PC-9 (cell line): Measurements from ENCODE around the gene CLUH. TPM values are rescaled to one million over a fixed set of nuclear protein-coding genes. Genes with fewer than 3 reads are reported as not detected.

Source experiments
- BruUV-seq: library from RNA; stranded (reverse); fragments of 400-500 nt; replicated peaks from 2 replicates; lab custom pipeline; 2021; lab: Mats Ljungman, UMichigan
- CTCF ChIA-PET: fragments of 300-600 bp; sonication (Branson Sonifier 250); formaldehyde crosslinking; loops from one replicate; lab custom pipeline; 2022; ENCODE audit warnings: antibody characterized with exemption; lab: Charles Lee
- POLR2A ChIA-PET: fragments of 300-600 bp; sonication (Branson Sonifier 250); formaldehyde crosslinking; loops from one replicate; lab custom pipeline; 2022; ENCODE audit warnings: antibody characterized with exemption; ENCODE audit not compliant: unreplicated experiment; lab: Charles Lee
- DNase-seq, 2 experiments: peaks; one replicate each; pipeline versions ENCODE4 v3.0.0 to v3.0.0-alpha.2; 2015 to 2022; ENCODE audit warnings: mixed read lengths in 1 of 2
- H2AFZ ChIP-seq: fragments of 200-600 bp; sonication (generic); 2 replicates; pipeline ENCODE4 v1.8.1; 2017; ENCODE audit warnings: antibody characterized with exemption
- H3F3A ChIP-seq: fragments of 200-600 bp; sonication (generic); 2 replicates; pipeline ENCODE4 v1.8.1; 2017; ENCODE audit warnings: antibody characterized with exemption, mild to moderate bottlenecking, low read depth; ENCODE audit not compliant: insufficient read depth
- H3K27ac ChIP-seq: fragments of 200-600 bp; sonication (generic); 2 replicates; pipeline ENCODE4 v1.6.1; 2016; ENCODE audit warnings: mixed run types
- H3K27me3 ChIP-seq: fragments of 200-600 bp; sonication (generic); 2 replicates; pipeline ENCODE4 v1.6.1; 2016; ENCODE audit warnings: low read depth, mixed run types; ENCODE audit not compliant: insufficient read depth
- H3K36me3 ChIP-seq: fragments of 200-600 bp; sonication (generic); 2 replicates; pipeline ENCODE4 v1.6.1; 2016; ENCODE audit warnings: low read depth, mixed run types
- H3K4me1 ChIP-seq: fragments of 200-600 bp; sonication (generic); replicated peaks from 2 replicates; pipeline ENCODE4 v1.6.1; 2016; ENCODE audit warnings: mixed run types; ENCODE audit not compliant: insufficient read depth
- H3K4me2 ChIP-seq: fragments of 200-600 bp; sonication (generic); 2 replicates; pipeline ENCODE4 v1.6.1; 2017; ENCODE audit warnings: mixed run types
- H3K4me3 ChIP-seq: fragments of 200-600 bp; sonication (generic); 2 replicates; pipeline ENCODE4 v1.6.1; 2016; ENCODE audit warnings: mixed run types
- H3K79me2 ChIP-seq: fragments of 200-600 bp; sonication (generic); 2 replicates; pipeline ENCODE4 v1.6.1; 2017; ENCODE audit warnings: low read depth, mixed run types
- H3K9me2 ChIP-seq: fragments of 200-600 bp; sonication (generic); 2 replicates; pipeline ENCODE4 v1.8.1; 2017; ENCODE audit warnings: mild to moderate bottlenecking; ENCODE audit not compliant: insufficient read depth
- H3K9me3 ChIP-seq: fragments of 200-600 bp; sonication (generic); 2 replicates; pipeline ENCODE4 v1.8.1; 2016; ENCODE audit warnings: low read depth; ENCODE audit not compliant: insufficient read depth
- H4K20me1 ChIP-seq: fragments of 200-600 bp; sonication (generic); 2 replicates; pipeline ENCODE4 v1.8.1; 2017; ENCODE audit not compliant: insufficient read depth
- CTCF ChIP-seq: fragments of 200-600 bp; sonication (generic); conservative IDR thresholded peaks from 2 replicates; pipeline ENCODE4 v1.6.1; 2017; ENCODE audit warnings: mixed run types, antibody characterized with exemption, mild to moderate bottlenecking, moderate library complexity
- EZH2 ChIP-seq: fragments of 200-600 bp; sonication (generic); IDR thresholded peaks from 2 replicates; pipeline ENCODE4 v1.8.0; 2017; ENCODE audit warnings: antibody characterized with exemption, low read depth
- intact Hi-C: fragments of 100-400 bp; cut with micrococcal nuclease; formaldehyde crosslinking; loops from one replicate; pipeline ENCODE4 v1.10.0; 2022; ENCODE audit not compliant: unreplicated experiment
- total RNA-seq: library from RNA; stranded (reverse); gene quantifications from 2 replicates; pipeline ENCODE4 v1.2.3, GENCODE V29; 2021

CLUH gene
- total RNA-seq, 1 experiment from 2014 or later, result 142 TPM

- no peaks in the 10 kb centered on the region; the same call in 1 of the 2 replicates for H3F3A ChIP-seq
- H3K4me3 ChIP-seq, result no peak overlapping the region
- CTCF ChIA-PET, result interaction anchor here (0.6 kb wide), 1 partner anchor 30 kb away, joined by 3 read pairs; no protein-coding TSS in a partner anchor
- H3K4me2 ChIP-seq, result no peak overlapping the region
- POLR2A ChIA-PET, result interaction anchor here (0.6 kb wide), 1 partner anchor 310 kb away, joined by 4 read pairs; no protein-coding TSS in a partner anchor
- no peak for DNase-seq
- H3K9me2 ChIP-seq, result no peaks in the 10 kb centered on the region
- H3K9me3 ChIP-seq, result no peaks in the 10 kb centered on the region
- no peak overlapping the region for H2AFZ ChIP-seq
- H3K36me3 ChIP-seq, result no peaks in the 10 kb centered on the region
- H3K4me1 ChIP-seq, result 0 out of 2 replicates have a peak, but pooled peaks cover 4% of the 10 kb centered on the region
- H4K20me1 ChIP-seq, result no peaks in the 10 kb centered on the region
- BruUV-seq, result no TSS peak
- no peaks in the 10 kb centered on the region for H3K79me2 ChIP-seq
- TF ChIP-seq EZH2, result no peak
- TF ChIP-seq CTCF, result no peak
- H3K27ac ChIP-seq, result no peak overlapping the region
- intact Hi-C loops, result no loop called here
- peaks cover under 1% of the 10 kb centered on the region for H3K27me3 ChIP-seq
Measured at GRCh38 chr17:2716649-2717048, 5.1 kb upstream of the CLUH start.

GRCh38 chr17:2713881-2714280 is 2.3 kb upstream of the CLUH start:
- Histone ChIP-seq H3K79me2 (peaks cover 24% of the 10 kb centered on the region), H3F3A (peaks cover 8% of the 10 kb centered on the region; the same call in 1 of the 2 replicates), H3K27me3 (no peaks in the 10 kb centered on the region), H3K4me3 (no peak overlapping the region), H3K4me2 (no peak overlapping the region), H3K4me1 (peaks cover 17% of the 10 kb centered on the region; the same call in 1 of the 2 replicates), H2AFZ (no peak overlapping the region), H3K9me2 (no peaks in the 10 kb centered on the region), H3K9me3 (no peaks in the 10 kb centered on the region), H4K20me1 (peaks cover 21% of the 10 kb centered on the region), H3K27ac (no peak overlapping the region), H3K36me3 (no peaks in the 10 kb centered on the region)
- BruUV-seq, result no TSS peak
- no peak for DNase-seq
- ChIA-PET POLR2A (no interaction called here), CTCF (no interaction called here)
- TF ChIP-seq EZH2 (no peak), CTCF (no peak)
- intact Hi-C loops, result loop anchor here (5.0 kb wide), 1 partner anchor 923 kb away; the partner anchor contains the start of genes CTNS and SHPK

- peaks cover 35% of the 10 kb centered on the region for H4K20me1 ChIP-seq
- TF ChIP-seq EZH2 (no peak), CTCF (no peak)
- no peaks in the 10 kb centered on the region for H3K9me3 ChIP-seq
- peaks cover 27% of the 10 kb centered on the region; the same call in 1 of the 2 replicates for H3K4me1 ChIP-seq
- DNase-seq, result no peak
- no peak overlapping the region for H3K27ac ChIP-seq
- H2AFZ ChIP-seq, result peak overlapping the region; percentile 16; the same call in 1 of the 2 replicates
- peak overlapping the region; percentile 82; the same call in 1 of the 2 replicates for H3K4me3 ChIP-seq
- H3K9me2 ChIP-seq, result no peaks in the 10 kb centered on the region
- intact Hi-C loops, result loop anchor here (5.0 kb wide), 1 partner anchor 925 kb away; the partner anchor contains the start of genes CTNS and SHPK
- ChIA-PET CTCF (interaction anchor here (0.6 kb wide), 1 partner anchor 273 kb away, joined by 4 read pairs; no protein-coding TSS in a partner anchor), POLR2A (no interaction called here)
- H3F3A ChIP-seq, result peaks cover 8% of the 10 kb centered on the region; the same call in 1 of the 2 replicates
- no peaks in the 10 kb centered on the region for H3K36me3 ChIP-seq
- peaks cover 38% of the 10 kb centered on the region for H3K79me2 ChIP-seq
- BruUV-seq, result TSS peak; percentile 49
- H3K27me3 ChIP-seq, result no peaks in the 10 kb centered on the region
- H3K4me2 ChIP-seq, result peak overlapping the region; percentile 58
Measured at GRCh38 chr17:2712300-2713043, 908 bp upstream of the CLUH start.
